K562 (cell line): Measurements from ENCODE around the gene VAT1L. TPM values are rescaled to one million over a fixed set of nuclear protein-coding genes. Genes with fewer than 3 reads are reported as not detected.

Experiments
- ESRRA ChIP-seq: fragments of 450-650 bp; IDR thresholded peaks from 2 replicates; pipeline ENCODE4 v1.6.1; 2014; ENCODE audit warnings: low read depth, mild to moderate bottlenecking, moderate library complexity, borderline replicate concordance
- EZH2 ChIP-seq: IDR thresholded peaks from 2 replicates; pipeline ENCODE4 v1.6.1; 2012; ENCODE audit warnings: low read depth, mild to moderate bottlenecking, inconsistent platforms, low read length, borderline replicate concordance
- FIP1L1 ChIP-seq: fragments of 200-400 bp; formaldehyde crosslinking; IDR thresholded peaks from 2 replicates; pipeline ENCODE4 v1.6.1; 2018; ENCODE audit warnings: mild to moderate bottlenecking, low read depth, low read length; ENCODE audit not compliant: poor library complexity, severe bottlenecking
- GTF2F1 ChIP-seq: IDR thresholded peaks from 2 replicates; pipeline ENCODE4 v1.6.1; 2011; ENCODE audit warnings: low read depth, low read length, improper control_type of control experiment
- HNRNPUL1 ChIP-seq: fragments of 200-400 bp; formaldehyde crosslinking; IDR thresholded peaks from 2 replicates; pipeline ENCODE4 v1.6.1; 2017; ENCODE audit warnings: low read length
- LARP7 ChIP-seq: fragments of 450-650 bp; IDR thresholded peaks from 2 replicates; pipeline ENCODE4 v1.6.1; 2016
- LEF1 ChIP-seq: fragments of 450-650 bp; IDR thresholded peaks from 2 replicates; pipeline ENCODE4 v1.6.1; 2016; ENCODE audit warnings: mild to moderate bottlenecking
- NELFE ChIP-seq: IDR thresholded peaks from 2 replicates; pipeline ENCODE4 v1.6.1; 2011; ENCODE audit warnings: mild to moderate bottlenecking; ENCODE audit not compliant: insufficient read depth, insufficient read length
- NFE2L1 ChIP-seq: fragments of 450-650 bp; IDR thresholded peaks from 2 replicates; pipeline ENCODE4 v1.6.1; 2016; ENCODE audit warnings: missing genetic modification characterization, low read depth, mild to moderate bottlenecking, missing compliant biosample characterization, moderate library complexity, borderline replicate concordance
- PHF8 ChIP-seq: fragments of 200-600 bp; sonication (generic); IDR thresholded peaks from 2 replicates; pipeline ENCODE4 v1.6.1; 2012; ENCODE audit warnings: mixed run types, mild to moderate bottlenecking, inconsistent platforms, low read length, moderate library complexity, borderline replicate concordance
- PYGO2 ChIP-seq: fragments of 450-650 bp; IDR thresholded peaks from 2 replicates; pipeline ENCODE4 v1.6.1; 2016; ENCODE audit warnings: mild to moderate bottlenecking, missing genetic modification characterization, moderate library complexity, missing compliant biosample characterization
- SMAD1 ChIP-seq: fragments of 150-350 bp; IDR thresholded peaks from 2 replicates; pipeline ENCODE4 v1.6.1; 2014; ENCODE audit warnings: low read length, low read depth; ENCODE audit not compliant: partially characterized antibody
- SNIP1 ChIP-seq: fragments of 450-650 bp; IDR thresholded peaks from 2 replicates; pipeline ENCODE4 v1.7.1; 2017; ENCODE audit warnings: low read depth, mild to moderate bottlenecking
- SRSF3 ChIP-seq: fragments of 200-400 bp; formaldehyde crosslinking; IDR thresholded peaks from 2 replicates; pipeline ENCODE4 v1.6.1; 2016; ENCODE audit warnings: mild to moderate bottlenecking, low read length, moderate library complexity; ENCODE audit not compliant: insufficient read depth
- TCF3 ChIP-seq: sonication (generic); formaldehyde crosslinking; IDR thresholded peaks from 2 replicates; pipeline ENCODE4 v1.4.0; 2020; ENCODE audit warnings: mild to moderate bottlenecking, missing genetic modification reagents
- TCF7 ChIP-seq: sonication (generic); IDR thresholded peaks from 2 replicates; pipeline ENCODE4 v1.6.1; 2016; ENCODE audit warnings: antibody characterized with exemption, borderline replicate concordance
- THRA ChIP-seq: fragments of 450-650 bp; IDR thresholded peaks from 2 replicates; pipeline ENCODE4 v1.6.1; 2017; ENCODE audit warnings: mild to moderate bottlenecking, moderate library complexity
- polyA plus RNA-seq, 8 experiments: library from polyadenylated mRNA; depleted of rRNA in 4 of 8; stranded (reverse) in 5 of 8; unstranded in 3 of 8; fragments of >200 nt; fragmentation: Nextera tagmentation in 2 of 8; fragmentation: Illumina TruSeq in 1 of 8; extraction: Ambion mirVana in 2 of 8; extraction: Trizol in 1 of 8; gene quantifications; 2 replicates each; pipeline versions ENCODE4 v1.2.1 to v1.2.3, GENCODE V29; 2011 to 2014; ENCODE audit warnings: inconsistent platforms in 1 of 8, missing spikeins in 1 of 8
- total RNA-seq, 7 experiments: library from RNA; depleted of rRNA in 6 of 7; stranded (reverse); fragments of >200 nt in 6 of 7; fragmentation: Illumina TruSeq in 2 of 7; extraction: Trizol in 2 of 7; gene quantifications; 2 replicates each; pipeline versions ENCODE4 v1.2.1 to v1.2.3, GENCODE V29; 2011 to 2021; ENCODE audit warnings: low replicate concordance in 1 of 7
- TF ChIP-seq, protein P1 (sequence below): fragments of 450-650 bp; IDR thresholded peaks from 2 replicates; pipeline ENCODE4 v1.6.1; 2017; ENCODE audit warnings: antibody characterized with exemption, mild to moderate bottlenecking
- TF ChIP-seq, protein P2 (sequence below): fragments of 250-450 bp; sonication (Bioruptor Pico); IDR thresholded peaks from 2 replicates; pipeline ENCODE4 v1.5.0; 2021; ENCODE audit warnings: mild to moderate bottlenecking, moderate library complexity

The VAT1L gene
- total and polyA plus RNA-seq, 9 of the 15 experiments (the other 6 are each of a cell fraction or from before 2014, with no cell fraction given), result 0.01 TPM; not detected in 8

GRCh38 chr16:77739559-77739892, 48.8 kb upstream of the VAT1L start (continued):
- TF ChIP-seq, protein P1, sequence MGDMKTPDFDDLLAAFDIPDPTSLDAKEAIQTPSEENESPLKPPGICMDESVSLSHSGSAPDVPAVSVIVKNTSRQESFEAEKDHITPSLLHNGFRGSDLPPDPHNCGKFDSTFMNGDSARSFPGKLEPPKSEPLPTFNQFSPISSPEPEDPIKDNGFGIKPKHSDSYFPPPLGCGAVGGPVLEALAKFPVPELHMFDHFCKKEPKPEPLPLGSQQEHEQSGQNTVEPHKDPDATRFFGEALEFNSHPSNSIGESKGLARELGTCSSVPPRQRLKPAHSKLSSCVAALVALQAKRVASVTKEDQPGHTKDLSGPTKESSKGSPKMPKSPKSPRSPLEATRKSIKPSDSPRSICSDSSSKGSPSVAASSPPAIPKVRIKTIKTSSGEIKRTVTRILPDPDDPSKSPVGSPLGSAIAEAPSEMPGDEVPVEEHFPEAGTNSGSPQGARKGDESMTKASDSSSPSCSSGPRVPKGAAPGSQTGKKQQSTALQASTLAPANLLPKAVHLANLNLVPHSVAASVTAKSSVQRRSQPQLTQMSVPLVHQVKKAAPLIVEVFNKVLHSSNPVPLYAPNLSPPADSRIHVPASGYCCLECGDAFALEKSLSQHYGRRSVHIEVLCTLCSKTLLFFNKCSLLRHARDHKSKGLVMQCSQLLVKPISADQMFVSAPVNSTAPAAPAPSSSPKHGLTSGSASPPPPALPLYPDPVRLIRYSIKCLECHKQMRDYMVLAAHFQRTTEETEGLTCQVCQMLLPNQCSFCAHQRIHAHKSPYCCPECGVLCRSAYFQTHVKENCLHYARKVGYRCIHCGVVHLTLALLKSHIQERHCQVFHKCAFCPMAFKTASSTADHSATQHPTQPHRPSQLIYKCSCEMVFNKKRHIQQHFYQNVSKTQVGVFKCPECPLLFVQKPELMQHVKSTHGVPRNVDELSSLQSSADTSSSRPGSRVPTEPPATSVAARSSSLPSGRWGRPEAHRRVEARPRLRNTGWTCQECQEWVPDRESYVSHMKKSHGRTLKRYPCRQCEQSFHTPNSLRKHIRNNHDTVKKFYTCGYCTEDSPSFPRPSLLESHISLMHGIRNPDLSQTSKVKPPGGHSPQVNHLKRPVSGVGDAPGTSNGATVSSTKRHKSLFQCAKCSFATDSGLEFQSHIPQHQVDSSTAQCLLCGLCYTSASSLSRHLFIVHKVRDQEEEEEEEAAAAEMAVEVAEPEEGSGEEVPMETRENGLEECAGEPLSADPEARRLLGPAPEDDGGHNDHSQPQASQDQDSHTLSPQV, result peak; percentile 99
- TF ChIP-seq THRA (no peak), LARP7 (no peak), TCF7 (no peak), SRSF3 (no peak), NELFE (no peak), NFE2L1 (tag) (peak; percentile 66), SNIP1 (no peak), PHF8 (no peak), GTF2F1 (no peak), EZH2 (no peak), HNRNPUL1 (no peak), ESRRA (no peak), SMAD1 (no peak), LEF1 (no peak), FIP1L1 (no peak), TCF3 (CRISPR knock-in tag) (no peak), PYGO2 (peak; percentile 97)
- TF ChIP-seq, protein P2, sequence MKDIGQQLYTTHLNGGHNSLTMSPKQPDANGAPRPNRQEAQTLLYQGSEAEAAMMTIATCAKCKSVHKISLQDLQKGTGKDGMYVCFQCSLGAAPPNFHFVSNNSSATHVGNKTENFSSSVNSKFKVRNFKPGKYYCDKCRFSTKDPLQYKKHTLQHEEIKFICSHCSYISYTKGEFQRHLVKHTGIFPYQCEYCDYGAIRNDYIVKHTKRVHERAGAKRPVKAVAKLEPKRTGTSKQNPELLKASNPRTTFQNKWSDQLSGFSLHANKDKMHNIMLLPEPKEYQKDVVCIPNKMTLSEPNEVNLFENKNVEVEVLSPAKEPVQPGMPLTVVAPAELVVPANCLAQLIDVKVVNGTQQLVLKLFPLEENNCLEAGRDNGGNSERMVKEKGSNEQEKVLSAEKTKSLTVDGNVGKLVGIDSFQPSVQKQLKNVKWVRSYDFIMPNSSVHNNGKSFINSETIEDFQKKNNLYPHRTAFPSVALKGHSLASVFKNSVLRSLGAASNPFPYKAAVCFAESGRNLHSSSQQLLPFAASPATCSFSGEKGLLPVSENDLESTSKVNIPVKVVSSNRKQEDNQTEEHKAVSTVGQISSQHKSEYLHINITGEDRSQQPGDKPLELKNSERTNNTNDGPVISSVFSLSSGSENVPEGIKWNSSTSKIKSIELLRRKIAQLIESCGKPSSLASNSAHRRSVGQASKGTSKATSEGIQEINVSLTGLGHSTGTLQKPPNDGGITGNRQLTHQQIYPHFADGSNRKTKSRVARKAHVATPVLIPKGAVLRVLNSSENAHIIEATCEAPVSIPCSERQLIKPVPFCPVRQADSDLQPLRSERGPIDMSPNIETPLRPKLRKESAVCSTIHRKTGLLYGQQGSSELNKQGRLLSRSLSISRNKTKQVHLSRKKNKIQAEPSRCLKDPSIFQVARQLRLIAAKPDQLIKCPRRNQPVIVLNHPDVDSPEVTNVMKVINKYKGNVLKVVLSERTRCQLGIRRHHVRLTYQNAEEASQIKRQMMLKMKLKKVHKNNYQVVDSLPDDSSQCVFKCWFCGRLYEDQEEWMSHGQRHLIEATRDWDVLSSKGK (CRISPR knock-in tag), result no peak
